CD4-positive, alpha-beta T cell treated with Interleukin-10 for 1 hour (primary cell): ENCODE data around the gene CXCL11.
"Not testable (repeated sequence)": the region's sequence is repeated elsewhere in the genome, so short reads cannot be mapped to it uniquely, and the experiment has no call there.

ENCODE experiments used
- DNase-seq: peaks from one replicate; pipeline ENCODE4 v3.0.0-alpha.2; 2020

The CXCL11 gene

GRCh38 chr4:76035799-76036380 lies at the start of gene CXCL11:
Gene CXCL11, minus strand, starts transcription at chr4:76036070. Its CDS starts 83 bp downstream, at chr4:76035987.
- no peak for DNase-seq

GRCh38 chr4:76084542-76084941 lies 48.7 kb upstream of the CXCL11 start:
- no peak for DNase-seq

- DNase-seq = no peak
Measured at GRCh38 chr4:76083386-76083988, 47.6 kb upstream of the CXCL11 start.

GRCh38 chr4:76078033-76078613 lies 42.3 kb upstream of the CXCL11 start:
- DNase-seq = no peak

GRCh38 chr4:76074993-76075600 lies 39.2 kb upstream of the CXCL11 start:
- DNase-seq = no peak

- DNase-seq = no peak
Measured at GRCh38 chr4:76074468-76074867, 38.6 kb upstream of the CXCL11 start, which contains the start of gene ART3. Gene ART3, plus strand, starts transcription at chr4:76074709. Its CDS starts 1,181 bp downstream, at chr4:76075890.

- DNase-seq = no peak
Measured at GRCh38 chr4:76072760-76073159, 36.9 kb upstream of the CXCL11 start.

GRCh38 chr4:76067652-76068286 lies 31.9 kb upstream of the CXCL11 start:
- peak; percentile 76 for DNase-seq

GRCh38 chr4:76066546-76066945 lies 30.7 kb upstream of the CXCL11 start:
- DNase-seq = no peak

GRCh38 chr4:76061982-76062381 lies 26.1 kb upstream of the CXCL11 start:
- no peak for DNase-seq

GRCh38 chr4:76061421-76061820 lies 25.6 kb upstream of the CXCL11 start:
- DNase-seq = no peak

- DNase-seq = no peak
Measured at GRCh38 chr4:76060506-76060905, 24.6 kb upstream of the CXCL11 start.

- no peak for DNase-seq
Measured at GRCh38 chr4:76059750-76060149, 23.9 kb upstream of the CXCL11 start.

GRCh38 chr4:76058888-76059426 lies 23.1 kb upstream of the CXCL11 start:
- DNase-seq = no peak

- DNase-seq = no peak
Measured at GRCh38 chr4:76058302-76058701, 22.4 kb upstream of the CXCL11 start.

GRCh38 chr4:76055421-76055820 lies 19.6 kb upstream of the CXCL11 start:
- no peak for DNase-seq

- DNase-seq = no peak
Measured at GRCh38 chr4:76055016-76055415, 19.1 kb upstream of the CXCL11 start.

GRCh38 chr4:76053730-76054129 lies 17.9 kb upstream of the CXCL11 start:
- no peak for DNase-seq

GRCh38 chr4:76050560-76051050 lies 14.7 kb upstream of the CXCL11 start:
- DNase-seq = not testable (repeated sequence)

- DNase-seq = not testable (repeated sequence)
Measured at GRCh38 chr4:76049860-76050416, 14.1 kb upstream of the CXCL11 start.

GRCh38 chr4:76044686-76045085 lies 8.8 kb upstream of the CXCL11 start:
- not testable (repeated sequence) for DNase-seq

- not testable (repeated sequence) for DNase-seq
Measured at GRCh38 chr4:76043306-76043705, 7.4 kb upstream of the CXCL11 start.
